Small intestine (tissue), 7 donors: ENCODE data around the gene EEF1A2. TPM values are rescaled to one million over a fixed set of nuclear protein-coding genes. Genes with fewer than 3 reads are reported as not detected.

Experiments
- DNase-seq, 2 donors: peaks; one replicate each; pipeline versions ENCODE4 v3.0.0 to v3.0.0-alpha.2; 2013
- FAIRE-seq: peaks from 2 replicates; lab custom pipeline; 2012; peaks lifted over from hg19 to GRCh38; lab: Jason Lieb, UNC
- H3K27ac ChIP-seq, 3 donors: one replicate each; pipeline ENCODE4 v1.5.1; 2013; ENCODE audit warnings: low read length in 2 of 3, mild to moderate bottlenecking in 2 of 3, control low read depth in 1 of 3, inconsistent platforms in 1 of 3, low read depth in 1 of 3, moderate library complexity in 1 of 3
- H3K27me3 ChIP-seq, 3 donors: one replicate each; pipeline ENCODE4 v1.6.1; 2013; ENCODE audit warnings: low read length in 3 of 3, inconsistent platforms in 1 of 3; ENCODE audit not compliant: control insufficient read depth in 3 of 3, insufficient read depth in 3 of 3
- H3K36me3 ChIP-seq, 3 donors: one replicate each; pipeline ENCODE4 v1.6.1; 2013; ENCODE audit warnings: low read length in 3 of 3, inconsistent platforms in 1 of 3, low read depth in 1 of 3, mild to moderate bottlenecking in 1 of 3, moderate library complexity in 1 of 3; ENCODE audit not compliant: control insufficient read depth in 3 of 3, insufficient read depth in 2 of 3
- H3K4me1 ChIP-seq, 3 donors: one replicate each; pipeline ENCODE4 v1.6.1; 2013; ENCODE audit warnings: low read length in 2 of 3, inconsistent platforms in 1 of 3, low read depth in 1 of 3, mild to moderate bottlenecking in 1 of 3, moderate library complexity in 1 of 3; ENCODE audit not compliant: control insufficient read depth in 3 of 3, insufficient read depth in 2 of 3
- H3K4me3 ChIP-seq, 3 donors: one replicate each; pipeline ENCODE4 v1.5.1; 2013; ENCODE audit warnings: low read length in 3 of 3, control low read depth in 1 of 3, inconsistent platforms in 1 of 3, low read depth in 1 of 3, mild to moderate bottlenecking in 1 of 3, moderate library complexity in 1 of 3
- H3K9me3 ChIP-seq, 2 donors: one replicate each; pipeline ENCODE4 v1.6.1; 2013; ENCODE audit warnings: low read depth in 1 of 2, low read length in 1 of 2; ENCODE audit not compliant: control insufficient read depth in 2 of 2, insufficient read depth in 1 of 2
- WGBS, 3 donors: extraction: QIAGEN DNeasy Blood & Tissue Kit; methylation state at CpG; one replicate each; pipeline ENCODE4 v1.1.7; 2013; 5-methylcytosine and 5-hydroxymethylcytosine counted together
- polyA plus RNA-seq, 4 donors: library from polyadenylated mRNA; stranded (reverse) in 3 of 4; unstranded in 1 of 4; fragments of 200-250 nt in 3 of 4; fragments of 120-200 nt in 1 of 4; gene quantifications; one replicate each; pipeline versions ENCODE4 v1.2.1 to v1.2.3, GENCODE V29; 2013
- donor health status: healthy with polysubstance abuse.
- donor health status: control.
- donor health status: control.
- donor health status: Bipolar disorder and iron deficiency.
- donor health status: healthy.

The EEF1A2 gene
- polyA plus RNA-seq, 4 donors, result 3.1 to 18.6 (median 9.7) TPM

DNA sequence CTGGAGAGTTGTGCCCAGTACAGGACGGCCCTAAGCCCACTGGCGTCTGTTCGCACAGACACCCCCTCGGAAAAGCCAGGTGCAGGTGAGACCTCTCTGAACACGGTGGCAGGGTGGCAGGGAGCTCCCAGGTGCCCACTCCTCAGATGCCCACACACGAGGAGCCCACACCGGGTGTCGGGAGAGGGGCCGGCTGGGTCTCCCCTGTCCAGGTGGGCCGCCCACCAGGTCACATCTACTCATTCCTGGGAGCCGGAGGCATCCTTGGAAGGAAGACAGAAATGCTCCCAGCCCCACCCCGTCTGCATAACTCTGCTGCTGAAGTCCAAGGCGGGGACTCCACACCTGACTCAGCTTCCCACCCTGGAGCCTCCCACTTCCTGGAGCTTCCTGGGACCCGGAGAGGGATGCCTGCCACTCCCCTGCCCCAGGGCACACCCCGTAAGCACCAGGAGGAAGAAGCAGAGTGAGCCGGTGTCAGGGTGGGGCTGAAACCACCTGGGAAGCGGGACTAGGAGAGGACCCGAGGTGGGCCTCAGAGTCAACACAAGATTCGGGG lies 46.2 kb upstream of the EEF1A2 start:
- Histone ChIP-seq H3K4me3 (no peak overlapping the region), H3K4me1 (peaks cover 0 to 25% (median 0%) of the 10 kb centered on the region in 3 donors), H3K27me3 (peaks cover 5 to 42% (median 8%) of the 10 kb centered on the region in 3 donors), H3K36me3 (no peaks in the 10 kb centered on the region), H3K9me3 (no peaks in the 10 kb centered on the region), H3K27ac (peak overlapping the region in 2 of 3 donors; percentile 14 to 69)
- FAIRE-seq, result no peak
- 17 to 63% (median 43%) methylated on average over 18 to 19 of the region's 19 CpGs for WGBS, 3 donors
- DNase-seq, result peak; percentile 85 to 87

DNA sequence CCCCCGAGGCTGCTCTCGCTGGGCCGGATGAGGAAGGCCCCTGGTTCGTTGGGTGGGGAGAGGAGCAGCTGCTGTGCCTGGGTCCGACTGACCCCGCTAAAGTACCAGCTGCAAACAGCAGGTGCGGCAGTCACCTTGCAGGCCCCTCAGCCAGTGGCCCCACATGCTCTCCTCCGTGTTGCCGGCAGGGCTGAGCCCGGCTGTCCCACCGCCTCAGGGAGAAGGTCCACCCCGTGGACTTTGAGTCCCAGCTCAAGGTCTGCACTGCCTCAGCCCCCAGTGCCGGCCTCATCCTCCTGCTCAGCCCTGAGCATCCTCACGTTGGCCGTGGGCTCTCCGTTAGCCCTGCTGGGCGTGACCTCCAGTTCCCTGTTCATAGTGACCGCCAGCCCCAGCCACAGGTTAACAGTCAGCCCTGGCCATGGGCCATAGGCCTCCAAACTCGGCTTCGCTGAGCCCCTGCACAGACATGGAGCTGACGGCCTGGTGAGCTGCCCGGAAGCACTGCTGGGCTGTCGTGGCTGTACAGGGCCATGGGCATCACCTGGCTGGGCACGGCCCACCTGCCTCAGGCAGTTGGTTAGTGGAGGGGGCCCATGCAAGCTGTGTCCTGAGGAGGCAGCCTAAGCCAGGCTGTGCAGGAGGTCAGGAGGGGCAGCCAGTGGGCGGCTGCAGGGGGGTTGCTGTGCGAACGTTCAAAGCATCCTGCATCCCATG lies 45.5 kb upstream of the EEF1A2 start:
- DNase-seq (peak in 1 of 2 donors; percentile 78), FAIRE-seq (no peak)
- WGBS, 3 donors, result 25 to 57% (median 32%) methylated on average over 25 to 27 of the region's 27 CpGs
- Histone ChIP-seq H3K36me3 (no peaks in the 10 kb centered on the region), H3K4me3 (no peak overlapping the region), H3K9me3 (no peaks in the 10 kb centered on the region), H3K27ac (no peak overlapping the region), H3K27me3 (peaks cover 2 to 38% (median 8%) of the 10 kb centered on the region in 3 donors), H3K4me1 (peaks cover 0 to 25% (median 0%) of the 10 kb centered on the region in 3 donors)

DNA sequence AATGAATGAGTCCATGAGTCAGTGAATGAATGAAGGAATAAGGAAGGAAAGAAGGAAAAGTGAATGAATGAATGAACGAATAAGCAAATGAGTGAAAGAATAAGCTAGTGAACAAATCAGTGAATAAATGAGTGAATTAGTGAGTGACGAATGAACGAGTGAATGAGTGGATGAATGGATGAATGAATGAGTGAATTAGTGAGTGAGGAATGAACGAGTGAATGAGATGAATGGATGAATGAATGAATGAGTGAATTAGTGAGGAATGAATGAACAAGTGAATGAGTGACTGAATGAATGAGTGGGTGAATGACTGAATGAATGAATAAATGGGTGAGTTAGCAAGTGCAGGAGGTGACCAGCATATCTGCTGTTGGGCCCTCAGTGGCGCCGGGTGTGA lies 44.9 kb upstream of the EEF1A2 start:
- no peak overlapping the region for H3K4me3 ChIP-seq
- WGBS, 3 donors, result 60 to 84% (median 81%) methylated on average over 6 of the region's 6 CpGs
- H3K27ac ChIP-seq, result no peak overlapping the region
- H3K9me3 ChIP-seq, result no peaks in the 10 kb centered on the region
- DNase-seq (no peak), FAIRE-seq (no peak)
- H3K4me1 ChIP-seq, result peaks cover 0 to 25% (median 0%) of the 10 kb centered on the region in 3 donors
- no peaks in the 10 kb centered on the region for H3K36me3 ChIP-seq
- H3K27me3 ChIP-seq, result peaks cover 0 to 33% (median 8%) of the 10 kb centered on the region in 3 donors

DNA sequence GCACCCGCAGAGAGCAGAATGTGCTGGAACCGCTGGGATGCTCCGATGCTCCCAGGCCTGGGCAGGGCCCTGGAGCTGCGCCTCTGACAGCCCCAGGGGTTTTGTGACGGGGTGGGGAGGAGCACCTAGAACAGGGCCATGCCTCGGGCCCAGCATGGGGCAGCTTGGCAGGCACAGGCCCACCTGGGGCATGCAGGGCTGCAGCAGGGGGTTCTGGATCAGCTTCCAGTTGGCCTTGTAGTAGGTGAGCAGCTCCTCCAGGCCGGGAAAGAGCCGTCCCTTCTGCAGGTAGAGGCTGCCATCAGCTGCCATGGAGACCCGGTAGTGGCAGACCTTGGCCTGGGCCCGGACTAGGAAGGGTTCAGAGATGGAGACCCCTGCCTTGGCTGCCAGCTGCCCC lies 44.2 kb upstream of the EEF1A2 start:
- DNase-seq (no peak), FAIRE-seq (no peak)
- no peaks in the 10 kb centered on the region for H3K36me3 ChIP-seq
- H3K27me3 ChIP-seq, result peaks cover 0 to 27% (median 8%) of the 10 kb centered on the region in 3 donors
- H3K4me3 ChIP-seq, result no peak overlapping the region
- no peak overlapping the region for H3K27ac ChIP-seq
- peaks cover 0 to 25% (median 2%) of the 10 kb centered on the region in 3 donors for H3K4me1 ChIP-seq
- WGBS, 3 donors, result 69 to 85% (median 84%) methylated on average over 10 of the region's 10 CpGs
- H3K9me3 ChIP-seq, result no peaks in the 10 kb centered on the region

DNA sequence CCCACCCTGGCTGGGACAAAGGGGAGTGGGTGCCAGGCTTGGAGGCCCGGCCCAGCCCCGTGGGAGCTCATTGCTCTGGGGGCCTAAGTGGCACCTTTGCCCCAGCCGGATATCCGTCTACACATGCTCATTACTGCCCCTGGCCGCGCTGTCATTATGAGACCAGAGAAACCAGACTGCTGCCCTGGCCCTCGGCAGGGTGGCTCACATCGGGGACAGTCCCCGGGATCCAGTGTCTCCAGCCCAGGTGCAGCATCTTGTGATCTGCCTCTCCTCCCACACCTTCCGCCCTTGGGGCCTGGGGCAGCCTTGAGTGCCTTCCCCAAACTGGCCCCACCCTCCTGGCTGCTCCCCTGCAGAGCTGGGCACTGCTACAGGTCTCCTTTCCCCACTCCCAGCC lies 43.8 kb upstream of the EEF1A2 start:
- 66 to 79% (median 70%) methylated on average over 10 of the region's 10 CpGs for WGBS, 3 donors
- Histone ChIP-seq H3K27ac (no peak overlapping the region), H3K9me3 (no peaks in the 10 kb centered on the region), H3K4me1 (peaks cover 0 to 26% (median 2%) of the 10 kb centered on the region in 3 donors), H3K27me3 (peaks cover 0 to 24% (median 8%) of the 10 kb centered on the region in 3 donors), H3K36me3 (no peaks in the 10 kb centered on the region), H3K4me3 (no peak overlapping the region)
- FAIRE-seq (no peak), DNase-seq (no peak)

DNA sequence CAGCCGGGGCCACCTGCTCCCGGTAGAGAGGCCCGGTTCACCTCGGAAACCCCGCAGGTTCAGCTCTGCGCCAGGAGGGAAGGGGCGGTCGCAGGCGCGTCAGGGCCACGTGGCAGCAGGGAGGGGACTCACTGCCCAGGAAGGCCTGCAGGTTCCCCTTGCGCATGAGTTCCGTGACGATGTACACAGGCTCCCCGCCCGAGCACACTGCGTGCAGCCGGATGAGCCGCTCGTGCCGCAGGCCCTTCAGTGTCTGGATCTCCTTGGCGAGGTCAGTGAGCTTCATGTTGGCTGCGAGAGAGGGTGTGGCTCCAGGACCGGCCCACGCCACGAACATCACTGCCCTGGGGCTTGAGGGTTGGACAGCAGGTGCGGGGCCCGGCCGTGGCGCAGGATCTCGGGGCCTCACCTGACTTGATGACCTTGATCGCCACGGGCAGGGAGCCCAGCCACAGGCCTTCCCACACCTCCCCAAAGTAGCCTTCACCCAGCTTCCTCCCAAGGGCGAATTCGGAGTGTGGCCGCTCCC lies 43.2 kb upstream of the EEF1A2 start:
- Histone ChIP-seq H3K9me3 (no peaks in the 10 kb centered on the region), H3K27me3 (peaks cover 0 to 18% (median 4%) of the 10 kb centered on the region in 3 donors), H3K4me3 (no peak overlapping the region), H3K36me3 (no peaks in the 10 kb centered on the region), H3K27ac (no peak overlapping the region), H3K4me1 (peaks cover 0 to 32% (median 2%) of the 10 kb centered on the region in 3 donors)
- 53 to 84% (median 55%) methylated on average over 31 to 36 of the region's 36 CpGs for WGBS, 3 donors
- FAIRE-seq (no peak), DNase-seq (no peak)

DNA sequence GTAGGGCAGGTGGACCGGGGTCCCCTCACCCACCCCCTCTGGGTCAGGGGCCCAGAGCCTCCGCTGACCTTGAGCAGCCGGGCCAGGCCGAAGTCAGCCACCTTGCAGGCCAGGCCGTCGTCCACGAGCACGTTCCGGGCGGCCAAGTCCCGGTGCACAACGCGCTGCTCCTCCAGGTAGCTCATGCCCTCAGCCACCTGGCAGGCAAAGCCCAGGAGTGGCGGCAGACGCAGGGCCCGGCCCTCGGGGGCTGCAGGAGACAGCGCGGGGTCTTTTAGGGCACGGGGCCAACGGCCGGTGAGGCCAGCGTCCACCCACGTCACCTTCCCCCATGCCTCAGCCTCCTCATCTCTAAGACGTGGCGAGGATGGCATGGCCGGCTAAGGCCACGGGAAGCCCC lies 42.5 kb upstream of the EEF1A2 start:
- no peak overlapping the region for H3K27ac ChIP-seq
- H3K36me3 ChIP-seq, result no peaks in the 10 kb centered on the region
- DNase-seq, result no peak
- FAIRE-seq, result no peak
- 87 to 95% (median 91%) methylated on average over 25 to 28 of the region's 28 CpGs for WGBS, 3 donors
- H3K4me3 ChIP-seq, result no peak overlapping the region
- H3K27me3 ChIP-seq, result peaks cover 0 to 12% (median 2%) of the 10 kb centered on the region in 3 donors
- peaks cover 0 to 33% (median 2%) of the 10 kb centered on the region in 3 donors for H3K4me1 ChIP-seq
- no peaks in the 10 kb centered on the region for H3K9me3 ChIP-seq

DNA sequence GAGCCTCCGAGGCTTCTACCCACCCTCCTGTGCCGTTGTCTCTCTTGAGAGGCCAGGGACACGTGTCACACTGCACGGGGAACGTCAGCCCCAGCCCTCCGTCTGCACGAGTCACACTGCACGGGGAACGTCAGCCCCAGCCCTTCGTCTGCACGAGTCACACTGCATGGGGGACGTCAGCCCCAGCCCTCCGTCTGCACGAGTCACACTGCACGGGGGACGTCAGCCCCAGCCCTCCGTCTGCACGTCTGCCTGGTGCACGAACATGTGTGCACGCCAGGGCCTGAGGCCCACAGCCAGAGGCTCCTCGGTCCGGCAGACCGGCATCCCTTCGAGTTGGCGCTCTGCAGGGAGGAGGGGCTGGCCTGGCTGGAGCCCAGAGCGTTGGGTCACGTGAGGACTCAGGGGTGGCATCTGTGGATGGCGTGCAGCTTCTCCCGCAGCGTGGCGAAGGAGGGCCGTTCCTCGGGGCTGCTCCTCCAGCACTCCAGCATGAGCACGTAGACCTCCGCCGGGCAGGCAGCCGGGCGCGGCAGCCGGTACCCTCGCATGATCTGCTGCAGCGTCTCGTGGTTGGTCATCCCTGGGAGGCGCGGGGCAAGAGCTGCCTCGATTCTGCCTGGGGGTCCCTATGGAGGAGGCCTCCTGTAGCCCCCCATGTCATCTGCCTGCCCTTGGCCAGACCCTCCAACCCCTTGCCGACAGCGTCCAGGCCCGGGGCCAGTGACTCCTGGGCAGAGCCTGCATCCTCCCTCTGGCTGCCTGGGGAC lies 41.7 kb upstream of the EEF1A2 start:
- Histone ChIP-seq H3K27me3 (peaks cover 0 to 5% (median 0%) of the 10 kb centered on the region in 3 donors), H3K9me3 (no peaks in the 10 kb centered on the region), H3K4me3 (no peak overlapping the region), H3K27ac (no peak overlapping the region), H3K4me1 (peaks cover 0 to 26% (median 2%) of the 10 kb centered on the region in 3 donors), H3K36me3 (no peaks in the 10 kb centered on the region)
- FAIRE-seq, result no peak
- WGBS, 3 donors, result 55 to 77% (median 66%) methylated on average over 45 to 49 of the region's 49 CpGs
- DNase-seq, result no peak
